Natural killer cell (primary cell): ENCODE measurements around the gene CIROP. TPM values are rescaled to one million over a fixed set of nuclear protein-coding genes. Genes with fewer than 3 reads are reported as not detected.

Experiments
- ATAC-seq, 3 donors: fragments of 150-1000 bp in 2 of 3; fragments of 200-7000 bp in 1 of 3; cut with Tn5 transposase; 1 replicate in 1 of 3; 2 replicates in 2 of 3; pipeline ENCODE4 v1.10.0; 2021; ENCODE audit warnings: mild to moderate bottlenecking in 2 of 3, moderate library complexity in 2 of 3
- DNase-seq, 2 donors: peaks; one replicate each; pipeline versions ENCODE4 v3.0.0 to v3.0.0-alpha.2; 2013 to 2021; ENCODE audit warnings: mixed read lengths in 1 of 2
- H3K27ac ChIP-seq: one replicate; pipeline ENCODE4 v1.5.1; 2013; ENCODE audit warnings: mild to moderate bottlenecking, low read length
- H3K27me3 ChIP-seq: one replicate; pipeline ENCODE4 v1.6.1; 2013; ENCODE audit warnings: low read length; ENCODE audit not compliant: control insufficient read depth, insufficient read depth
- H3K36me3 ChIP-seq: one replicate; pipeline ENCODE4 v1.6.1; 2013; ENCODE audit warnings: low read length; ENCODE audit not compliant: control insufficient read depth, insufficient read depth
- H3K4me1 ChIP-seq: one replicate; pipeline ENCODE4 v1.6.1; 2013; ENCODE audit warnings: low read length; ENCODE audit not compliant: control insufficient read depth, insufficient read depth
- H3K4me3 ChIP-seq: one replicate; pipeline ENCODE4 v1.5.1; 2013; ENCODE audit warnings: low read length
- H3K9me3 ChIP-seq: one replicate; pipeline ENCODE4 v1.6.1; 2013; ENCODE audit warnings: low read length; ENCODE audit not compliant: control insufficient read depth, insufficient read depth
- H3K27ac Mint-ChIP-seq, 2 donors: one replicate each; pipeline ENCODE4 v1.8.0; 2022; ENCODE audit warnings: mild to moderate bottlenecking in 2 of 2, mixed read lengths in 2 of 2, moderate library complexity in 1 of 2
- H3K27me3 Mint-ChIP-seq, 2 donors: one replicate each; pipeline ENCODE4 v1.8.0; 2022; ENCODE audit warnings: low read depth in 2 of 2, mixed read lengths in 2 of 2
- H3K36me3 Mint-ChIP-seq: one replicate; pipeline ENCODE4 v1.8.0; 2022; ENCODE audit warnings: mixed read lengths
- H3K4me1 Mint-ChIP-seq, 2 donors: one replicate each; pipeline ENCODE4 v1.8.0; 2022; ENCODE audit warnings: mixed read lengths in 2 of 2
- H3K4me3 Mint-ChIP-seq: one replicate; pipeline ENCODE4 v1.8.0; 2022; ENCODE audit warnings: mild to moderate bottlenecking, moderate library complexity, mixed read lengths
- H3K9me3 Mint-ChIP-seq, 2 donors: one replicate each; pipeline ENCODE4 v1.8.0; 2022; ENCODE audit warnings: mixed read lengths in 2 of 2
- CTCF ChIP-seq: fragments of 200-600 bp; IDR thresholded peaks from one replicate; pipeline ENCODE4 v1.8.0; 2022; ENCODE audit warnings: antibody characterized with exemption
- WGBS: methylation state at CpG from one replicate; pipeline ENCODE4 v1.1.7; 2013; ENCODE audit warnings: missing lambda C conversion rate; ENCODE audit not compliant: insufficient coverage; 5-methylcytosine and 5-hydroxymethylcytosine counted together
- intact Hi-C: fragments of 100-400 bp; cut with micrococcal nuclease; formaldehyde crosslinking; loops from one replicate; pipeline ENCODE4 v1.14.2; 2022
- total RNA-seq, 4 donors: library from RNA; stranded (reverse); fragments of 120-200 nt in 1 of 4; gene quantifications; one replicate each; pipeline versions ENCODE4 v1.2.3 to v1.2.4, GENCODE V29; 2013 to 2022

CIROP gene
- total RNA-seq, 3 donors from 2014 or later (not counting 1 experiment from before 2014, with no cell fraction given), result not detected

GRCh38 chr14:23137813-23138535 is 33.2 kb upstream of the CIROP start:
- ATAC-seq (no peak), DNase-seq (no peak)
- H3K27ac ChIP-seq, result no peak overlapping the region
- TF ChIP-seq CTCF, result no peak
- no peaks in the 10 kb centered on the region for H3K4me1 Mint-ChIP-seq
- H3K4me1 ChIP-seq, result no peaks in the 10 kb centered on the region
- no peaks in the 10 kb centered on the region for H3K9me3 Mint-ChIP-seq
- peaks cover 0 to 2% of the 10 kb centered on the region in 2 donors for H3K27me3 Mint-ChIP-seq
- no peaks in the 10 kb centered on the region for H3K36me3 Mint-ChIP-seq
- no peaks in the 10 kb centered on the region for H3K27me3 ChIP-seq
- no peak overlapping the region for H3K27ac Mint-ChIP-seq
- no peak overlapping the region for H3K4me3 Mint-ChIP-seq
- WGBS, result 87% methylated on average over 3 of the region's 6 CpGs
- H3K36me3 ChIP-seq, result no peaks in the 10 kb centered on the region
- no peaks in the 10 kb centered on the region for H3K9me3 ChIP-seq
- H3K4me3 ChIP-seq, result no peak overlapping the region
- intact Hi-C loops, result no loop called here

DNA sequence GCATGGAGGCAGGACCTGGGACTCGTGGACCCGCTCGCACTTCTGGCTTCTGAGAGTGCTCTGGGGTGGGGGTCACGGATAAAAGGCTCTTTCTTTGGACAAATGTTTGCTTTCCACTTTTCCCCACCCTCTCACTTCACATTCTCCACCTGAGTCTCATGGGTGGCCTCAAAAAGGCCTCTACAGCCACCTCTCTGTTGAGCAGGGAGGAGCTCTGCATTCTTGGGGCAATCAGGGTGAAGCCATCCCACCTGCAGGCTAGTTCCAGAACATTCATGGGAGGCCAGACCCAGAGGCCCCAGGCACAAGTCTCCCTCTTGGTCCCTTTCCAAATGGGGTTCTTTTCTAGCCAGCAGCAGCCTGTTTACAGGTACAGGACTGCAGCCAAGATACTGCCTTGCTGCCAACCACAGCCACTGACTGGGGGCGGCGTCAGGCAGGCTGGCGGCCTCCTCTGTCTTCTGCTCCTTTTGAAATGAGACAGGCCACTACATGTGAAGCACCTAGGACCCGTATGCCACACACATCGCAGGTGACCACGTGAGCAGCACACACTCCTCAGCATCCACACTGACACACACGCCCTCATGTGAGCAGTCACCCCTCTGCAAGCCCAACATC is 32.5 kb upstream of the CIROP start:
- WGBS, result 87% methylated on average over 11 of the region's 11 CpGs

DNA sequence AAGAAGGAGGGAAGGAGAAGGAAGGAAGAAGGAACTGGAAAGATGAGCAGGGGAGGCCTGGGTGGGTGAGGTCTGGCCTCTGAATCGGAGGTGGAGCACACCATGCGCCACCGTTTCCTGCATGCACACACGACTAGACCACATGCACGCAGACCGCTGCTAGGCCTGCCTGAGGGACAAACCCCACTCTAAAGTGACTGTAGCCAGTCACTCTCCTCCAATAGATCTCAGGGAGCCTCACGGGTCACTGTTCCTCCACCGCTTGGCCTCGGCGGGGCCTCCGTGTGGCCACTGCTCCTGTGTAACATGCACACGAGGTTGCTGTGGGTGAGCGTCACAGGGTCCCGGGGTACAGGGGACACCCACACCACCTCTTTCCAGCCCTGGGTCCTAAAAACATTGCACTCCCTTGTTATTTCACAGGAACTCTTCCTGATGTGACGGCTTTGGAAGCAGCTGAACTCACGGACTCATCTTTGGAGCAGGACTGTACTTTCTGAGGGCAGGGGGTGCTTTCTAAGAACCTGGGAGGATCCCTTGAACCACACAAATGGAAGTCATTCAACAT is 31.9 kb upstream of the CIROP start:
- H3K4me3 Mint-ChIP-seq, result no peak overlapping the region
- intact Hi-C loops, result no loop called here

More for the DNA sequence above, 32.5 kb upstream of the CIROP start:
- ATAC-seq (no peak), DNase-seq (no peak)
- Histone ChIP-seq H3K27ac (no peak overlapping the region), H3K4me3 (no peak overlapping the region), H3K9me3 (no peaks in the 10 kb centered on the region), H3K4me1 (no peaks in the 10 kb centered on the region), H3K36me3 (no peaks in the 10 kb centered on the region), H3K27me3 (no peaks in the 10 kb centered on the region)
- Mint-ChIP-seq H3K4me3 (no peak overlapping the region), H3K36me3 (no peaks in the 10 kb centered on the region), H3K27ac (no peak overlapping the region), H3K27me3 (peaks cover 0 to 2% of the 10 kb centered on the region in 2 donors), H3K9me3 (no peaks in the 10 kb centered on the region), H3K4me1 (no peaks in the 10 kb centered on the region)
- intact Hi-C loops, result no loop called here
- TF ChIP-seq CTCF, result no peak

More for the DNA sequence above, 31.9 kb upstream of the CIROP start:
- no peaks in the 10 kb centered on the region for H3K9me3 Mint-ChIP-seq
- no peak overlapping the region for H3K27ac ChIP-seq
- no peaks in the 10 kb centered on the region for H3K4me1 Mint-ChIP-seq
- TF ChIP-seq CTCF, result no peak
- WGBS, result 88% methylated on average over 16 of the region's 16 CpGs
- no peak for ATAC-seq
- peaks cover 0 to 2% of the 10 kb centered on the region in 2 donors for H3K27me3 Mint-ChIP-seq
- no peaks in the 10 kb centered on the region for H3K36me3 Mint-ChIP-seq
- no peaks in the 10 kb centered on the region for H3K36me3 ChIP-seq
- no peak for DNase-seq
- no peak overlapping the region for H3K4me3 ChIP-seq
- no peak overlapping the region for H3K27ac Mint-ChIP-seq
- no peaks in the 10 kb centered on the region for H3K27me3 ChIP-seq
- H3K9me3 ChIP-seq, result no peaks in the 10 kb centered on the region
- no peaks in the 10 kb centered on the region for H3K4me1 ChIP-seq
